GM19463 (cell line): Measurements from ENCODE around the gene USP44.
"Not testable (repeated sequence)": the region's sequence is repeated elsewhere in the genome, so short reads cannot be mapped to it uniquely, and the experiment has no call there.

Source experiments
- ATAC-seq: cut with Tn5 transposase; IDR thresholded peaks from one replicate; pipeline ENCODE4 v1.9.1; 2021; ENCODE audit warnings: mild to moderate bottlenecking, moderate library complexity; ENCODE audit not compliant: unreplicated experiment

Gene USP44

GRCh38 chr12:95551305-95551704 is at the start of gene USP44:
Gene USP44, minus strand, starts transcription at chr12:95551476. Its CDS starts 17,220 bp downstream, at chr12:95534256.
- no peak for ATAC-seq

GRCh38 chr12:95600567-95600966 is 49.3 kb upstream of the USP44 start:
- no peak for ATAC-seq

GRCh38 chr12:95599880-95600279 is 48.6 kb upstream of the USP44 start:
- no peak for ATAC-seq

- no peak for ATAC-seq
Measured at GRCh38 chr12:95594136-95594535, 42.9 kb upstream of the USP44 start.

GRCh38 chr12:95593266-95593871 is 42.1 kb upstream of the USP44 start:
- ATAC-seq = no peak

GRCh38 chr12:95591731-95592130 is 40.5 kb upstream of the USP44 start:
- no peak for ATAC-seq

- ATAC-seq = no peak
Measured at GRCh38 chr12:95590775-95591174, 39.5 kb upstream of the USP44 start.

GRCh38 chr12:95583933-95584332 is 32.7 kb upstream of the USP44 start:
- no peak for ATAC-seq

GRCh38 chr12:95582230-95583058 is 31.2 kb upstream of the USP44 start:
- ATAC-seq = no peak

GRCh38 chr12:95577820-95578219 is 26.5 kb upstream of the USP44 start:
- ATAC-seq = no peak

GRCh38 chr12:95574799-95575452 is 23.6 kb upstream of the USP44 start:
- no peak for ATAC-seq

- ATAC-seq = peak; percentile 57
Measured at GRCh38 chr12:95573951-95574576, 22.8 kb upstream of the USP44 start.

- no peak for ATAC-seq
Measured at GRCh38 chr12:95571369-95571768, 20.1 kb upstream of the USP44 start.

- not testable (repeated sequence) for ATAC-seq
Measured at GRCh38 chr12:95568045-95568444, 16.8 kb upstream of the USP44 start.

- no peak for ATAC-seq
Measured at GRCh38 chr12:95557625-95558024, 6.3 kb upstream of the USP44 start.

- no peak for ATAC-seq
Measured at GRCh38 chr12:95554532-95555071, 3.3 kb upstream of the USP44 start.

GRCh38 chr12:95553197-95553943 is 2.1 kb upstream of the USP44 start:
- ATAC-seq = no peak

- no peak for ATAC-seq
Measured at GRCh38 chr12:95551913-95552516, 739 bp upstream of the USP44 start.

- ATAC-seq = no peak
Measured at GRCh38 chr12:95549392-95550084, 1.7 kb downstream of the USP44 start.
